Activated T-cell treated with anti-CD3 and anti-CD28 coated beads, Interleukin-2, amount 50 U/mL, for 48 hours (primary cell): ENCODE data around the gene TNFRSF1B.
"Not testable (repeated sequence)": the region's sequence is repeated elsewhere in the genome, so short reads cannot be mapped to it uniquely, and the experiment has no call there.

ENCODE experiments used
- DNase-seq, 2 experiments: peaks; one replicate each; pipeline ENCODE4 v3.0.0-alpha.2; 2020

Gene TNFRSF1B

GRCh38 chr1:12194666-12195216, 27.9 kb downstream of the TNFRSF1B start:
- DNase-seq: no peak

- DNase-seq: no peak
Observed at GRCh38 chr1:12195416-12195815, 28.6 kb downstream of the TNFRSF1B start.

- DNase-seq: peak in 1 of 2 experiments; percentile 31
Observed at GRCh38 chr1:12196641-12197482, 30.1 kb downstream of the TNFRSF1B start.

GRCh38 chr1:12197483-12197880, 30.7 kb downstream of the TNFRSF1B start:
- DNase-seq: no peak

GRCh38 chr1:12200208-12200607, 33.4 kb downstream of the TNFRSF1B start:
- no peak for DNase-seq

GRCh38 chr1:12201352-12202189, 34.8 kb downstream of the TNFRSF1B start:
- DNase-seq: peak; percentile 51 to 56

- no peak for DNase-seq
Observed at GRCh38 chr1:12202190-12202497, 35.4 kb downstream of the TNFRSF1B start.

GRCh38 chr1:12202577-12202976, 35.8 kb downstream of the TNFRSF1B start:
- no peak for DNase-seq

- DNase-seq: no peak
Observed at GRCh38 chr1:12203216-12204007, 36.6 kb downstream of the TNFRSF1B start.

GRCh38 chr1:12204140-12204539, 37.3 kb downstream of the TNFRSF1B start:
- peak; percentile 76 for DNase-seq

GRCh38 chr1:12204754-12205658, 38.2 kb downstream of the TNFRSF1B start:
- no peak for DNase-seq

- DNase-seq: no peak
Observed at GRCh38 chr1:12206238-12206637, 39.4 kb downstream of the TNFRSF1B start.

- DNase-seq: no peak
Observed at GRCh38 chr1:12206792-12207424, 40.1 kb downstream of the TNFRSF1B start.

- DNase-seq: no peak
Observed at GRCh38 chr1:12208271-12208670, 41.5 kb downstream of the TNFRSF1B start.

- DNase-seq: peak; percentile 93 to 97
Observed at GRCh38 chr1:12208764-12209494, 42.1 kb downstream of the TNFRSF1B start.

GRCh38 chr1:12209495-12209832, 42.7 kb downstream of the TNFRSF1B start:
- DNase-seq: no peak

- no peak for DNase-seq
Observed at GRCh38 chr1:12215118-12215961, 48.5 kb downstream of the TNFRSF1B start.

GRCh38 chr1:12219800-12220199, 53.0 kb downstream of the TNFRSF1B start:
- DNase-seq: no peak

GRCh38 chr1:12220890-12221289, 54.1 kb downstream of the TNFRSF1B start:
- no peak for DNase-seq

GRCh38 chr1:12222700-12223099, 55.9 kb downstream of the TNFRSF1B start:
- not testable (repeated sequence) for DNase-seq
